Measurements from ENCODE around the gene PIGW.

Gene PIGW

GRCh38 chr17:36546418-36547093 is 11.8 kb downstream of the PIGW start:
- DNase-seq, result no peak

- no peak for DNase-seq
These were observed 13.0 kb downstream of the PIGW start for GRCh38 chr17:36547776-36548175.

- DNase-seq, result no peak
These were observed 16.0 kb downstream of the PIGW start for GRCh38 chr17:36550491-36551417.

- no peak for DNase-seq
These were observed 18.7 kb downstream of the PIGW start for GRCh38 chr17:36553459-36553858.

- no peak for DNase-seq
These were observed 31.3 kb downstream of the PIGW start for GRCh38 chr17:36566081-36566480.

GRCh38 chr17:36575028-36575427 is 40.2 kb downstream of the PIGW start:
- DNase-seq, result no peak

- no peak for DNase-seq
These were observed 42.0 kb downstream of the PIGW start for GRCh38 chr17:36576793-36577192.

GRCh38 chr17:36578671-36579070 is 43.9 kb downstream of the PIGW start:
- DNase-seq, result no peak

GRCh38 chr17:36583787-36584186 is 49.0 kb downstream of the PIGW start:
- no peak for DNase-seq

- no peak for DNase-seq
These were observed 51.4 kb downstream of the PIGW start for GRCh38 chr17:36586138-36586537.

Measured in NCI-H510A treated with DMSO at 0.1 percent for 48 hours (cell line).